Measurements from ENCODE around the gene AOC3.
"Not testable (repeated sequence)": the region's sequence is repeated elsewhere in the genome, so short reads cannot be mapped to it uniquely, and the experiment has no call there.

Gene AOC3

DNA sequence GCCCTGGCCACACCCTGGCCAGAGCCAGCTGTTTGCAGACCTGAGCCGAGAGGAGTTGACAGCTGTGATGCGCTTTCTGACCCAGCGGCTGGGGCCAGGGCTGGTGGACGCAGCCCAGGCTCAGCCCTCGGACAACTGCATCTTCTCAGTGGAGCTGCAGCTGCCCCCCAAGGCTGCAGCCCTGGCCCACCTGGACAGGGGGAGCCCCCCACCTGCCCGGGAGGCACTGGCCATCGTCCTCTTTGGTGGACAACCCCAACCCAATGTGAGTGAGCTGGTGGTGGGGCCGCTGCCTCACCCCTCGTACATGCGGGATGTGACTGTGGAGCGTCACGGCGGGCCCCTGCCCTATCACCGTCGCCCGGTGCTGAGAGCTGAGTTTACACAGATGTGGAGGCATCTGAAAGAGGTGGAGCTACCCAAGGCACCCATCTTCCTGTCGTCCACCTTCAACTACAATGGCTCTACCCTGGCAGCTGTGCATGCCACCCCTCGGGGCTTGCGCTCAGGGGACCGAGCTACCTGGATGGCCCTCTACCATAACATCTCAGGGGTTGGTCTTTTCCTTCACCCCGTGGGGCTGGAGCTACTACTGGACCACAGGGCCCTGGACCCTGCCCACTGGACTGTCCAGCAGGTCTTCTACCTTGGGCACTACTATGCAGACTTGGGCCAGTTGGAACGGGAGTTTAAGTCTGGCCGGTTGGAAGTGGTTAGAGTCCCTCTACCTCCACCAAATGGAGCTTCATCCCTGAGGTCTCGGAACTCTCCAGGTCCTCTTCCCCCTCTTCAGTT lies 6.0 kb upstream of the AOC3 start:
- no peak overlapping the region for H3K4me3 ChIP-seq (ENCODE audit: low read length)
- no peak overlapping the region for H3K9ac ChIP-seq (ENCODE audit: low read depth, low read length)
- no peaks in the 10 kb centered on the region for H3K27me3 ChIP-seq (ENCODE audit: insufficient read depth, low read length)
- H3K36me3 ChIP-seq (ENCODE audit: insufficient read depth, low read length): peaks cover 57% of the 10 kb centered on the region
- H3K27ac ChIP-seq (ENCODE audit: low read depth, low read length): no peak overlapping the region
- no peaks in the 10 kb centered on the region for H3K4me1 ChIP-seq (ENCODE audit: insufficient read depth, low read length)
- WGBS: 95% methylated on average over 24 of the region's 24 CpGs
- no peaks in the 10 kb centered on the region for H3K9me3 ChIP-seq (ENCODE audit: insufficient read depth, low read depth, low read length)

DNA sequence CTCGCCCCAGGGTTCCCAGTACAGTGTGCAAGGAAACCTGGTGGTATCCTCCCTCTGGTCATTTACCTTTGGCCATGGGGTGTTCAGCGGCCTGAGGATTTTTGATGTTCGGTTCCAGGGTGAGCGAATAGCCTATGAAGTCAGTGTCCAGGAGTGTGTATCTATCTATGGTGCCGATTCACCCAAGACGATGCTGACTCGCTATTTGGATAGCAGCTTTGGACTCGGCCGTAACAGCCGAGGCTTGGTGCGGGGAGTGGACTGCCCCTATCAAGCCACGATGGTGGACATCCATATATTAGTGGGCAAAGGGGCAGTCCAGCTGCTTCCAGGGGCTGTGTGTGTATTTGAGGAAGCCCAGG lies 5.5 kb upstream of the AOC3 start:
- no peak overlapping the region for H3K4me3 ChIP-seq (ENCODE audit: low read length)
- H3K36me3 ChIP-seq (ENCODE audit: insufficient read depth, low read length): peaks cover 51% of the 10 kb centered on the region
- no peak overlapping the region for H3K9ac ChIP-seq (ENCODE audit: low read depth, low read length)
- H3K4me1 ChIP-seq (ENCODE audit: insufficient read depth, low read length): no peaks in the 10 kb centered on the region
- 96% methylated on average over 12 of the region's 12 CpGs for WGBS
- H3K9me3 ChIP-seq (ENCODE audit: insufficient read depth, low read depth, low read length): no peaks in the 10 kb centered on the region
- no peaks in the 10 kb centered on the region for H3K27me3 ChIP-seq (ENCODE audit: insufficient read depth, low read length)
- H3K27ac ChIP-seq (ENCODE audit: low read depth, low read length): no peak overlapping the region

GRCh38 chr17:42845918-42846593 lies 4.9 kb upstream of the AOC3 start:
- H3K9me3 ChIP-seq (ENCODE audit: insufficient read depth, low read depth, low read length): no peaks in the 10 kb centered on the region
- no peak overlapping the region for H3K4me3 ChIP-seq (ENCODE audit: low read length)
- H3K36me3 ChIP-seq (ENCODE audit: insufficient read depth, low read length): peaks cover 46% of the 10 kb centered on the region
- no peak overlapping the region for H3K27ac ChIP-seq (ENCODE audit: low read depth, low read length)
- 90% methylated on average over 6 of the region's 7 CpGs for WGBS
- H3K27me3 ChIP-seq (ENCODE audit: insufficient read depth, low read length): no peaks in the 10 kb centered on the region
- H3K9ac ChIP-seq (ENCODE audit: low read depth, low read length): no peak overlapping the region
- no peaks in the 10 kb centered on the region for H3K4me1 ChIP-seq (ENCODE audit: insufficient read depth, low read length)

DNA sequence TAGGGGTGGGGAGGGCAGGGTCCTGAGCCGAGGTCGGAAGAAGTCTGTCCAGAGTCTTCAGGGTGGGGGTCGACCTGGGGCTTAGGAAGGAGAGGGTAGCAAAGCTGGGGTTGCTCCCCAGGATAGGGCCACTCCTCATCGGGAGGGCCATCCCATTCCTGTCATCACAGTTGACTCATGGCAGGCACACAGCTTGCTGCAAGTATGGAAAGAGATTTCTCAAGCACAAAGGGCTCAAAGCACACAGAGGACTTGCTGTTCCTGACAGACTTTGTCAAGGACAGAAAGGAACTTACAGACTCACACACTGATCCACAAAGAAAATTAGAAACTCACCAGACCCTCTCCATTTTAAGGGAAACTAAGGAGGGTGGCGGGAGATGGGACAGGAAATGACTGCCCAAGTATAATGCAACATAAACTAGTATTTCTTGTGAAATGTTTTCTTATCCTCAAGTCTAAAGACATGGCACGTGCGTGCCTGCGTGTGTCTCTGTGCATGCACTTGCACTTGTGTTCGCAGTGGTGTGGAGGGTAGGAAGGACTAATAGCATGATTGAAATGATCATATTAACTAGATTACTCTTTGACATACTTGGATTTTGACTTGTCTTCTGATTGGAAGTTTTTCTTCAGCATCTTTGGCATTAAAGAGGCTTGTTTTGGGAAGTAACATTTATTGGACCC lies 4.3 kb upstream of the AOC3 start:
- Histone ChIP-seq H3K4me3 (ENCODE audit: low read length) (no peak overlapping the region), H3K4me1 (ENCODE audit: insufficient read depth, low read length) (no peaks in the 10 kb centered on the region), H3K27ac (ENCODE audit: low read depth, low read length) (no peak overlapping the region), H3K36me3 (ENCODE audit: insufficient read depth, low read length) (peaks cover 40% of the 10 kb centered on the region), H3K9me3 (ENCODE audit: insufficient read depth, low read depth, low read length) (no peaks in the 10 kb centered on the region), H3K27me3 (ENCODE audit: insufficient read depth, low read length) (no peaks in the 10 kb centered on the region), H3K9ac (ENCODE audit: low read depth, low read length) (no peak overlapping the region)
- 90% methylated on average over 9 of the region's 9 CpGs for WGBS

- WGBS: 77% methylated on average over 3 of the region's 3 CpGs
- Histone ChIP-seq H3K4me1 (ENCODE audit: insufficient read depth, low read length) (no peaks in the 10 kb centered on the region), H3K27ac (ENCODE audit: low read depth, low read length) (no peak overlapping the region), H3K27me3 (ENCODE audit: insufficient read depth, low read length) (no peaks in the 10 kb centered on the region), H3K4me3 (ENCODE audit: low read length) (no peak overlapping the region), H3K36me3 (ENCODE audit: insufficient read depth, low read length) (peaks cover 26% of the 10 kb centered on the region), H3K9ac (ENCODE audit: low read depth, low read length) (no peak overlapping the region), H3K9me3 (ENCODE audit: insufficient read depth, low read depth, low read length) (no peaks in the 10 kb centered on the region)
Observed at GRCh38 chr17:42848093-42848492, 2.9 kb upstream of the AOC3 start.

- Histone ChIP-seq H3K36me3 (ENCODE audit: insufficient read depth, low read length) (peaks cover 17% of the 10 kb centered on the region), H3K4me3 (ENCODE audit: low read length) (no peak overlapping the region), H3K4me1 (ENCODE audit: insufficient read depth, low read length) (no peaks in the 10 kb centered on the region), H3K27me3 (ENCODE audit: insufficient read depth, low read length) (no peaks in the 10 kb centered on the region), H3K9ac (ENCODE audit: low read depth, low read length) (no peak overlapping the region), H3K9me3 (ENCODE audit: insufficient read depth, low read depth, low read length) (no peaks in the 10 kb centered on the region), H3K27ac (ENCODE audit: low read depth, low read length) (no peak overlapping the region)
- WGBS: 92% methylated on average over 5 of the region's 9 CpGs
Observed at GRCh38 chr17:42849031-42849430, 2.0 kb upstream of the AOC3 start.

DNA sequence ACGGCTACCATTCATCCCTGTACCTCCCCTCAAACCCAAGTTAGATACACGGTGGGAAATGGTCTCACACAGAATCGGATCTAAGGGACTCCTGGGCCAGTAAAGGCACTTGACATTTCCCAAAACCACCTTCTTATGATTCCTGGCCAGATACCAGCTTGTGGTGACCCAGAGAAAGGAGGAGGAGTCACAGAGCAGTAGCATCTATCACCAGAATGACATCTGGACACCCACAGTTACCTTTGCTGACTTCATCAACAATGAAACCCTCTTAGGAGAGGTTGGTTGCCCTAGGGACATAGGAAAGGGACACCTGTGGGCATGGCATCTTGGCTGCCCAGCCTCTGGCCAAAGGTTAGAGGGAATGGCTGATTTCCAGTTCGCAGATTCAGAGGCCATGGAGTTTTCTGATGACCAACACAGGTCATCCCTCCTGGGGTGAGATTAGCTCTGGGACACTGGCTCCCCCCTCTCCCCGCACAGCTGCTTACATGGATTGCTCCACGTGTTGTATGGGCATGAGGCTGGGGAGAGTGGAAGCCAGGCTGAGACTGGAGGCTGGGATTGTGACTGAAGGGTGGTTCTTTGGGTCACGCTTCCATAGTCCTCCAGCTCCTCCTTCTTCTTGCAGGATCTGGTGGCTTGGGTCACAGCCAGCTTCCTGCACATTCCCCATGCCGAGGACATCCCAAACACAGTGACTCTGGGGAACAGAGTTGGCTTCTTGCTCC lies 1.4 kb upstream of the AOC3 start:
- no peaks in the 10 kb centered on the region for H3K27me3 ChIP-seq (ENCODE audit: insufficient read depth, low read length)
- H3K9me3 ChIP-seq (ENCODE audit: insufficient read depth, low read depth, low read length): no peaks in the 10 kb centered on the region
- WGBS: 86% methylated on average over 8 of the region's 8 CpGs
- H3K4me1 ChIP-seq (ENCODE audit: insufficient read depth, low read length): no peaks in the 10 kb centered on the region
- H3K27ac ChIP-seq (ENCODE audit: low read depth, low read length): no peak overlapping the region
- peaks cover 11% of the 10 kb centered on the region for H3K36me3 ChIP-seq (ENCODE audit: insufficient read depth, low read length)
- no peak overlapping the region for H3K4me3 ChIP-seq (ENCODE audit: low read length)
- H3K9ac ChIP-seq (ENCODE audit: low read depth, low read length): no peak overlapping the region

- not testable (repeated sequence) for H3K9me3 ChIP-seq (ENCODE audit: insufficient read depth, low read depth, low read length); H3K4me1 ChIP-seq (ENCODE audit: insufficient read depth, low read length); H3K4me3 ChIP-seq (ENCODE audit: low read length); H3K9ac ChIP-seq (ENCODE audit: low read depth, low read length); H3K27me3 ChIP-seq (ENCODE audit: insufficient read depth, low read length); H3K36me3 ChIP-seq (ENCODE audit: insufficient read depth, low read length); H3K27ac ChIP-seq (ENCODE audit: low read depth, low read length)
- 93% methylated on average over 21 of the region's 28 CpGs for WGBS
Observed at GRCh38 chr17:42851371-42852240, 607 bp downstream of the AOC3 start.

GRCh38 chr17:42852351-42852750 lies 1.4 kb downstream of the AOC3 start:
- Histone ChIP-seq H3K9ac (ENCODE audit: low read depth, low read length) (no peak overlapping the region), H3K9me3 (ENCODE audit: insufficient read depth, low read depth, low read length) (no peaks in the 10 kb centered on the region), H3K4me1 (ENCODE audit: insufficient read depth, low read length) (no peaks in the 10 kb centered on the region), H3K4me3 (ENCODE audit: low read length) (no peak overlapping the region), H3K27ac (ENCODE audit: low read depth, low read length) (no peak overlapping the region), H3K27me3 (ENCODE audit: insufficient read depth, low read length) (no peaks in the 10 kb centered on the region), H3K36me3 (ENCODE audit: insufficient read depth, low read length) (no peaks in the 10 kb centered on the region)
- 94% methylated on average over 15 of the region's 15 CpGs for WGBS

GRCh38 chr17:42853004-42853403 lies 2.0 kb downstream of the AOC3 start:
- Histone ChIP-seq H3K36me3 (ENCODE audit: insufficient read depth, low read length) (no peaks in the 10 kb centered on the region), H3K9me3 (ENCODE audit: insufficient read depth, low read depth, low read length) (no peaks in the 10 kb centered on the region), H3K4me1 (ENCODE audit: insufficient read depth, low read length) (no peaks in the 10 kb centered on the region), H3K27ac (ENCODE audit: low read depth, low read length) (no peak overlapping the region), H3K9ac (ENCODE audit: low read depth, low read length) (no peak overlapping the region), H3K27me3 (ENCODE audit: insufficient read depth, low read length) (no peaks in the 10 kb centered on the region), H3K4me3 (ENCODE audit: low read length) (no peak overlapping the region)
- WGBS: 92% methylated on average over 4 of the region's 4 CpGs
